ENCODE measurements around the gene LHFPL3.

LHFPL3 gene

DNA sequence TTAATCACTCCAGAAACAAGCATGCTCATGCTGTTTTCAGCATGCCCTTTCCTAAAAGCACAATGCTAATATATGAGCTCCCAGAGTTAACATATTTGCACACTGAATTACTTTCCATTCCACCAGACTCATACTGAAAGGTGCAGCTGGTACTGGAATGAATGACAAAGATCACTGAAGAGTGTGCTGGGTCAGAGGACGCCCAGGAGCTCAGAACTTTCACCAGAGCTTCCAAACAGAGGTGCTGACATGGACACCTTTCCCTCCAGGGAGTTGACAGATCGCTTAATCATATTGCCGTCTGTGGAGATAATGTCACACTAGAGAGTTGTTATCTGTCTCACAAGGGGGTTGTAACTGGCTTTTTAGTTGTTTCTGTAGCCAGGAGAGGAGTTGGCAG lies 292.9 kb downstream of the LHFPL3 start:
- no peak overlapping the region for H3K27ac ChIP-seq
- TF ChIP-seq CTCF (IDR thresholded peaks at IDR 0.05): no peak
- H3K27me3 ChIP-seq: no peaks in the 10 kb centered on the region
- H3K4me1 ChIP-seq (ENCODE audit: control insufficient read depth in 1 of 2, insufficient read depth in 1 of 2, low read depth in 1 of 2, low read length in 1 of 2): no peaks in the 10 kb centered on the region
- no peak overlapping the region for H3K4me3 ChIP-seq (ENCODE audit: low read depth in 1 of 2, low read length in 1 of 2)
- H3K9me3 ChIP-seq: no peaks in the 10 kb centered on the region
- no peaks in the 10 kb centered on the region for H3K36me3 ChIP-seq

DNA sequence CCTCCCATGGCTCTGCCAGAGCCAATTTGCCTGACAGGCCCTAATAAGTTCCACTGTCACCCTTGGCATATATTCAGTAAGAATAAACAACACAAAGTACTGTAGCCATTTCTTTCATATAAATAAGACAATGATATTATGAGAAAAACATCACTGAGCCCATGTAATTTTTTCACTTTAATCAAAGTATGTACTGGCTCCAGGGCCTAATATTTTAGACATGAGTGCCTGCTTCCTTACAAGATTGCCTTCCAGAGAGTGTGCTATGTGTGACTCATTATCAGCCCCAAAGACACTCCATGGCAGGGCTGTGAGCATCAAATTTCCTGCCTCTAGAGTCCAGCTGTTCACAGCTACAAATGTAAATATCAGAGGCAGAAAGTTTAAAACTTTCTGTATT lies 297.6 kb downstream of the LHFPL3 start:
- H3K27ac ChIP-seq: no peak overlapping the region
- TF ChIP-seq CTCF (IDR thresholded peaks at IDR 0.05): no peak
- no peaks in the 10 kb centered on the region for H3K36me3 ChIP-seq
- no peaks in the 10 kb centered on the region for H3K4me1 ChIP-seq (ENCODE audit: control insufficient read depth in 1 of 2, insufficient read depth in 1 of 2, low read depth in 1 of 2, low read length in 1 of 2)
- no peaks in the 10 kb centered on the region for H3K9me3 ChIP-seq
- H3K27me3 ChIP-seq: no peaks in the 10 kb centered on the region
- no peak overlapping the region for H3K4me3 ChIP-seq (ENCODE audit: low read depth in 1 of 2, low read length in 1 of 2)

- Histone ChIP-seq H3K4me1 (ENCODE audit: control insufficient read depth in 1 of 2, insufficient read depth in 1 of 2, low read depth in 1 of 2, low read length in 1 of 2) (no peaks in the 10 kb centered on the region), H3K36me3 (no peaks in the 10 kb centered on the region), H3K27me3 (no peaks in the 10 kb centered on the region), H3K9me3 (no peaks in the 10 kb centered on the region), H3K27ac (no peak overlapping the region), H3K4me3 (ENCODE audit: low read depth in 1 of 2, low read length in 1 of 2) (no peak overlapping the region)
- no peak for TF ChIP-seq CTCF (IDR thresholded peaks at IDR 0.05)
These were observed 299.1 kb downstream of the LHFPL3 start for GRCh38 chr7:104627516-104627915.

GRCh38 chr7:104628017-104628416 lies 299.6 kb downstream of the LHFPL3 start:
- no peak for TF ChIP-seq CTCF (IDR thresholded peaks at IDR 0.05)
- no peak overlapping the region for H3K4me3 ChIP-seq (ENCODE audit: low read depth in 1 of 2, low read length in 1 of 2)
- no peaks in the 10 kb centered on the region for H3K9me3 ChIP-seq
- no peaks in the 10 kb centered on the region for H3K27me3 ChIP-seq
- H3K4me1 ChIP-seq (ENCODE audit: control insufficient read depth in 1 of 2, insufficient read depth in 1 of 2, low read depth in 1 of 2, low read length in 1 of 2): no peaks in the 10 kb centered on the region
- H3K36me3 ChIP-seq: no peaks in the 10 kb centered on the region
- H3K27ac ChIP-seq: no peak overlapping the region

DNA sequence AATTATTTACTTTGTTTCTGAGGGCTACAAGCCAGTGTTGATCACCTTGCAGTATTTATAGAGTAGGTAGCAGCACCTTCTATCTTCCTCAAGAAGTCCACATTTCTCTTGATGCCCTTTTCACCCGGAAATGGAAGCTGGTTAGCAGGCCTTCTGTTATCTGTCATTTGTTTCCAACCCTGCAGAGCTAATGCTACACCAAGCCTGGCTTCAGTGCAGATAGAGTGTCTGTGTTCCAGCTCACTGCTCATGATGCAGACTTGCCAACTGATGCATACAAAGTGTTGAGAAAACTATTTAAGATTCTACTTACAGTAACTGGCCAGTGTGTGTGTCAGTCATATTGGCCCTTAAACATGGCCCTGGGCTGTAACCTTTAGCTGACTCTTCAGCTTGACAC lies 301.0 kb downstream of the LHFPL3 start:
- no peaks in the 10 kb centered on the region for H3K9me3 ChIP-seq
- H3K27ac ChIP-seq: no peak overlapping the region
- H3K4me1 ChIP-seq (ENCODE audit: control insufficient read depth in 1 of 2, insufficient read depth in 1 of 2, low read depth in 1 of 2, low read length in 1 of 2): no peaks in the 10 kb centered on the region
- no peaks in the 10 kb centered on the region for H3K27me3 ChIP-seq
- H3K4me3 ChIP-seq (ENCODE audit: low read depth in 1 of 2, low read length in 1 of 2): no peak overlapping the region
- no peak for TF ChIP-seq CTCF (IDR thresholded peaks at IDR 0.05)
- no peaks in the 10 kb centered on the region for H3K36me3 ChIP-seq

DNA sequence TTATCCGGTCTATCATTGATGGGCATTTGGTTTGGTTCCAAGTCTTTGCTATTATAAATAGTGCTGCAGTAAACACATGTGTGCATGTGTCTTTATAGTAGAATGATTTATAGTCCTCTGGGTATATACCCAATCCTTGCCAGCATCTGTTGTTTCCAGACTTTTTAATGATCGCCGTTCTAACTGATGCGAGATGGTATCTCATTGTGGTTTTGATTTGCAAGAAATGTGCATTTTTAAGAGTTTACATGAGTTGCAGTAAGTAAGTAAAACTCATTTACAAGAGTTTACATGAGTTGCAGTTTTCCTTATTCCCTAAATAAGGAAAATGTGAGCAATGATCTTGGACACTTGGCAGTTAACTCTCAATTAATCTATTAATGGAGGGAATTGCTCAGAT lies 312.1 kb downstream of the LHFPL3 start:
- no peaks in the 10 kb centered on the region for H3K9me3 ChIP-seq
- no peak overlapping the region for H3K4me3 ChIP-seq (ENCODE audit: low read depth in 1 of 2, low read length in 1 of 2)
- no peaks in the 10 kb centered on the region for H3K27me3 ChIP-seq
- no peak for TF ChIP-seq CTCF (IDR thresholded peaks at IDR 0.05)
- no peaks in the 10 kb centered on the region for H3K4me1 ChIP-seq (ENCODE audit: control insufficient read depth in 1 of 2, insufficient read depth in 1 of 2, low read depth in 1 of 2, low read length in 1 of 2)
- no peak overlapping the region for H3K27ac ChIP-seq
- no peaks in the 10 kb centered on the region for H3K36me3 ChIP-seq

Data from neutrophil (primary cell).